Measurements from ENCODE around the gene MTNR1A.

DNA sequence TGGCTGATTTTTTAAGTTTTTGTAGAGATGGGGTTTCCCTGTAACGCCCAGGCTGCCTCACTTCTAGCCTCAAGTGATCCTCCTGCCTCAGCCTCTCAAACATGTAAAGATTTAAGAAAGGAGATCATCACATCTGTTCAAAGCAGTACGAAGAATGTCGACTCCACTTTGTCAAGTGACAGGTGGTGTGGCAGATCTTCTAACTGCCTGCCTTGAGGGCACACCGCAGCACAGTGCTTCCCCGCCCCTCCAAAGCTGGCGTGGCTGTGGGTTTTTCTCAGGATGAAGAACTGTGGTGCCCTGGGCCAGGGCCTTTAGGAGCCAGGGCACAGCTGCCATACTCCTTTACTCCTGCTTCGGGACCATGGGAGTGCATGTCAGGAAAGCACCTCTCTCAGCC, 43.3 kb upstream of the MTNR1A start:
- no peak for TF ChIP-seq CTCF (IDR thresholded peaks at IDR 0.05)
- TF ChIP-seq POLR2A (IDR thresholded peaks at IDR 0.05) = no peak

Data from upper lobe of left lung (tissue), 4 donors.